B cell (primary cell): ENCODE results near the gene TIMMDC1.

Experiments used
- EZH2 ChIP-seq: IDR thresholded peaks from 2 replicates; pipeline ENCODE4 v1.6.1; 2012; ENCODE audit warnings: borderline replicate concordance, low read depth, mild to moderate bottlenecking, moderate library complexity, low read length; ENCODE audit not compliant: insufficient read depth, poor library complexity, severe bottlenecking
- TF ChIP-seq, protein P1 (sequence below): fragments of 200-600 bp; IDR thresholded peaks from one replicate; pipeline ENCODE4 v1.8.0; 2022; ENCODE audit warnings: antibody characterized with exemption, mild to moderate bottlenecking

DNA sequence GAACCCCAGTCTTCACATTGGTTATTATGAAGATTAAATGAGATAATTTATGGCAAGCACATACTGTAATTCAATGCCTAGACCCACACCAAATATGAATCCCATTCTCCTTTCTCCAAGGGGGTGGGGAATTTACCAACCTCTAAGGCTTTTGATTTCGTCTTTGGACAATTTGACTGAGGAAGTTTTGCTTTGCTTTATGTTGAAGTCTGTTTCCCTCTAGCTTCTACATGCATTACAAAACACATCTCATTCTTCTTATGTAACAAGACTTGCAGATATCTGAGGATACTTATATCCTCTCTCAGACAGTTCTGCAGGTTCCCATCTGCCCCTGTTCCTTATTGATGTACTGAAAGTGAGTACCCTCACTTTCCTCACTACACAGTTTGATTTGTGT lies 48.9 kb downstream of the TIMMDC1 start:
- TF ChIP-seq, protein P1, sequence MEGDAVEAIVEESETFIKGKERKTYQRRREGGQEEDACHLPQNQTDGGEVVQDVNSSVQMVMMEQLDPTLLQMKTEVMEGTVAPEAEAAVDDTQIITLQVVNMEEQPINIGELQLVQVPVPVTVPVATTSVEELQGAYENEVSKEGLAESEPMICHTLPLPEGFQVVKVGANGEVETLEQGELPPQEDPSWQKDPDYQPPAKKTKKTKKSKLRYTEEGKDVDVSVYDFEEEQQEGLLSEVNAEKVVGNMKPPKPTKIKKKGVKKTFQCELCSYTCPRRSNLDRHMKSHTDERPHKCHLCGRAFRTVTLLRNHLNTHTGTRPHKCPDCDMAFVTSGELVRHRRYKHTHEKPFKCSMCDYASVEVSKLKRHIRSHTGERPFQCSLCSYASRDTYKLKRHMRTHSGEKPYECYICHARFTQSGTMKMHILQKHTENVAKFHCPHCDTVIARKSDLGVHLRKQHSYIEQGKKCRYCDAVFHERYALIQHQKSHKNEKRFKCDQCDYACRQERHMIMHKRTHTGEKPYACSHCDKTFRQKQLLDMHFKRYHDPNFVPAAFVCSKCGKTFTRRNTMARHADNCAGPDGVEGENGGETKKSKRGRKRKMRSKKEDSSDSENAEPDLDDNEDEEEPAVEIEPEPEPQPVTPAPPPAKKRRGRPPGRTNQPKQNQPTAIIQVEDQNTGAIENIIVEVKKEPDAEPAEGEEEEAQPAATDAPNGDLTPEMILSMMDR: no peak
- no peak for TF ChIP-seq EZH2
